ENCODE results near the gene TCF7L2.

- TF ChIP-seq CTCF (IDR thresholded peaks at IDR 0.05; ENCODE audit: poor library complexity, severe bottlenecking) (no peak), EP300 (conservative IDR thresholded peaks at IDR 0.05; ENCODE audit: poor library complexity, severe bottlenecking) (no peak), RAD21 (conservative IDR thresholded peaks at IDR 0.05) (no peak), REST (IDR thresholded peaks at IDR 0.05; ENCODE audit: borderline replicate concordance) (no peak), SMC3 (conservative IDR thresholded peaks at IDR 0.05; ENCODE audit: poor library complexity) (no peak), POLR2AphosphoS5 (IDR thresholded peaks at IDR 0.05) (no peak)
Observed at GRCh38 chr10:113179966-113180365, 229.9 kb downstream of the TCF7L2 start.
